ENCODE measurements around the gene MIA2.
"Not testable (repeated sequence)": the region's sequence is repeated elsewhere in the genome, so short reads cannot be mapped to it uniquely, and the experiment has no call there.

Gene MIA2

DNA sequence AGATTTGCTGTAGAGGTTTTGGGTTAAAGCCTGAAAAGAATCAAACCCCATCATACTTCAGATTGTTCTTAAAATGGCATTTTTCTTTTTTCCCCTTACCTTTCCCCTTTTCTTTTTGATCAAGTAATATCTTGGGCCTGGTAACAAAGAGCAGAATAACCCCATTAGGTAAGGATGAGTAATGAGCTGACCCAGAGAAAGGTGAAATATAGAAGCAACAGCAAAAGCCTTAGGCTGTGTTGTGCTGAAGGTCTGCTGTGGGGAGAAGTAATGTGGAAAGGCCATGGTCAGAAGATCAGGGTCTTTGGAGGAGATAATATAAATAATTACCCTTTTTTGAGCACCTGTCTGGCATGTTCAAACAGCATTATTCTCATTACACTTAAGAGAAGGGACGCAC, 42.3 kb downstream of the MIA2 start:
- no peak for DNase-seq

DNA sequence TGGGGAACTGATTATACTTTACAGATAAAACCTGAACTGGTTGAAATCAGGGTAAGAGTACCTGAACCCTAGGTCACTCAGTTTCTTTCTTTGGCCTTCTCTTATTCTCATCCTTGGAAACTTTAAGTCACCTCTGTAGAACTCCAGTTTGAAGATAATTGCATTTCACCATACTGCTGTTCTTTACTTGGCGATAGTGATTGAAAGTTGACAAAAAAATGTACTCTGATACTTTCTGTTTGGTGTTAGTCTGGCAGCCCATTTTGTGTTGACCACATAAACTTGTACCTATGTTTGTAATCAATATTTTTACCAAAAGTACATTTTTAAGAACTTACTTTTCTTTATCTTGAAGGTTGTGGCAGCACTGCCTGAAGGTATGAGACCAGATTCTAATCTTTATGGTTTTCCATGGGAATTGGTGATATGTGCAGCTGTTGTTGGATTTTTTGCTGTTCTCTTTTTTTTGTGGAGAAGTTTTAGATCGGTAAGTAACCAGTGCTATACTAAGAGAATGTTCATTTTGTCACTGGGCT, 42.9 kb downstream of the MIA2 start:
- DNase-seq: no peak

DNA sequence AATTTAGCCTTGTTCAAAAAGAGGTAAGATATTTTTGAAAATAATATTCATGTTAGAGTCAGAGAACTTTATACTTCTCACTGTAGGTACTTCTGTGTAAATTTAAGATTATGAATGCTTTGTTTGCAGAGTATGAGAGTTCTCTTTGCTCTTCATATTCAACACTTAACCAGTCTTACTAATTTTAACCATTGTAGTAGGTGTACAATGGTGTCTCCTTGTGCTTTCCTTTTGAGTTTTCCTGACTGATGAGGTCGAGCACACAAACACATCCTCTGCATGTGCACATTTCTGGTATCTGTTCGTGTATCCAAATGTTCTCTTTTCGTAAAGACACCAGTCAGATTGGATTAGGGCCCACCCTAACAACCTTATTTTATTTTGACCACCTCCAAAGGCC, 45.8 kb downstream of the MIA2 start:
- no peak for DNase-seq

DNA sequence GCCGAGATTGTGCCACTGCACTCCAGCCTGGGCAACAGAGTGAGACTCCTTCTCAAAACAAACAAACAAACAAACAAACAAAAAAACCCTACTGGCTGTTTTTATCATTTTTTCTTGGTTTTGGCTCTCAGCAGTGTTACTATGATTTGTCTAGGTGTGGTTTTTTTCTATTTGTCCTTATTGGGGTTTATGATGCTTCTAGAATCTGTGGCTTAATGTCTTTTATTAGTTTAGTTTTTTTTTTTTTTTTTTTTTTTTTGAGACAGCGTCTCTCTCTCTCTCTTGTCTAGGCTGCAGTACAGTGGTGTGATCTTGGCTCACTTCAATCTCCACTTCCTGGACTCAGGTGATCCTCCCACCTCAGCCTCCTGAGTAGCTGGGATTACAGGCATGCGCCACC, 47.0 kb downstream of the MIA2 start:
- not testable (repeated sequence) for DNase-seq

DNA sequence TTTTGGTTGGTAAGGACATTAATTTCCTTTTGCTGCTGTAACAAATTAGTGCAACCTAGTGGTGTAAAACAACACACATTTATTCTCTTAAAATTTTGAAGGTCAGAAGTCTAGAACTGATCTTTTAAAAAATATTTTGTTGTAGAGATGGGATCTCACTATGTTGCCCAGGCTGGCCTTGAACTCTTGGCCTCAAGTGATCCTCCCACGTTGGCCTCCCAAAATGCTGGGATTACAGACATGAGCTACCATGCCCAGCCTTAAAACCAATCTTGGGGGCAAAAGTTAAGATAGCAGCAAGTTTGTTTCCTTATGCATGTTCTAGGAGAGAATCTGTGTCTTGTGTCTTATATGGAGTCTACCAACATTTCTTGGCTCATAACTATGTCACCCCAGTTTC, 55.8 kb downstream of the MIA2 start:
- no peak for DNase-seq

DNA sequence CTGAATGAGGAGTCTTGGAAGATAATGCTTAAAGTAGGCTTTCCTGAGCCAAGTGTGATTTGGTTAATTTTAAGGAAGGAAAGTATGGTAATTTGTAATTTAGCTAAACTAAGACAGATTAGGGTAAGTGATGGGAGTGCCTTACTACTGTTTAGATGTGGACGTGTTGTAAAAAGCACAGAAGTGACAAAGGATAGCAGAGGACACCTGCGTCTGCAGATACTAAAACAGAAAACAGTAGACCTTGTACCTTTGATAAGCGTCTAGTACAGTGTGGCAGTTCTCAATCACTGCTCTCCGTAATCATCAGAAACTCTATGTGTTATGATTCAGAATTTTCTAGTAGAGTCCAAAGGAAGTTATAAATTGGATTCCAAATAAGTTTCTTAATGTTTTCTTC, 58.0 kb downstream of the MIA2 start:
- no peak for DNase-seq

DNA sequence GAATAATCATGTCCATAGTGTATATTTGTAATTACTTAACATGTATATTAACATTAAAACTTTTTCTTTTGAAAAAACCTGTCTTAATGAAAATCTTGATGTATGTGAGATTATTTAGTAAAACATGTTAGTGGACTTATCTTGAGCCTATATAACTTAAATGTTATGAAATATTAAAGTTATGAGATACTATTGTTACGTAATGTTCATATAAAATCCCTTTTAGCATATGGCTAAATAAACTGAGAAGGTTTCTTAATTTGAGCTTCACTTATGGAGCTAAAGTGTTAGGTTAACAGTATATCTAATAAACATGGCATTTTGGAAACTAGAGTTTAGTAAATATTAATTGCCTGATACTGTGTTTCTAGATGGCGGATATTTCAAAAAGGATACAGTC, 59.9 kb downstream of the MIA2 start:
- DNase-seq: no peak

DNA sequence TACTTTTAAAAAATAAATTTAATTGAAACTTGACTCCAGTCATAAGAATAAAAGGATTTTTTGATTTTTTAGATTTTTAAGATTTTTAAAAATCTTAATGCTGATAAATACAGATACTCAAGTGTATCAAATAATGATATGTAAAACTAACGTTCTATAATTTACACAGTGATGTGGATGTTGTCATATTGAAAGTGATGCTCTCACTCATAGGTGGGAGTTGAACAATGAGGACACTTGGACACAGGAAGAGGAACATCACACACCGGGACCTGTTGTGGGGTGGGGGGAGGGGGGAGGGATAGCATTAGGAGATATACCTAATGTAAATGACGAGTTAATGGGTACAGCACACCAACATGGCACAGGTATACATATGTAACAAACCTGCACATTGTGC, 66.7 kb downstream of the MIA2 start:
- not testable (repeated sequence) for DNase-seq

DNA sequence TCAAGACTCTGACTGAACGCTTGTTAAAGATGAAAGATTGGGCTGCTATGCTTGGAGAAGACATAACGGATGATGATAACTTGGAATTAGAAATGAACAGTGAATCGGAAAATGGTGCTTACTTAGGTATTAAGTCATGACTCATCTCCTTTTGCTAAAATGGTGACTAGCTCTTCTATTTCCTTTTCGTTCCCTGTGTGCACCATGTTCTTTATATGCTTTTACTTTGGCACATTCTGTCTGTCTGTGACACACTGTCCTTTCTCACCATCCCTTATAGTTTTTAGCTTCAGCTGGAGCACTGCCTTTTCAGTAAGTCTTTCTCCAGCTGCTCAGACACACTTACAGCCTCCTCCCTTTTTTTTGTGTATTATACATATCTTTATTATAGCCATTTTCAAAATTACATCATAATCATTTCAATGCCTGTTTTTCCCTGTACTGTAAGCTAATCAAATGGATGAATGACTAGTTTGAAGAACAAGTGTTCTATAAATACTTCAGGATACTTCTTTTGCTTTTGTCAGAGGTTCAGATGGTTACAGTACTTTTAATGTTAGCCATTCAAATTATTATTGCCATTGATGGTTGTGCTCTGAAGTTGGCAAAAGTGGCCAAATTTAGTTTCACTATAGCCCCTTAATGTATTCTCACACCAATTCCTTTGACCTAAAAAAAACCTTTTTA, 68.6 kb downstream of the MIA2 start:
- DNase-seq: no peak

DNA sequence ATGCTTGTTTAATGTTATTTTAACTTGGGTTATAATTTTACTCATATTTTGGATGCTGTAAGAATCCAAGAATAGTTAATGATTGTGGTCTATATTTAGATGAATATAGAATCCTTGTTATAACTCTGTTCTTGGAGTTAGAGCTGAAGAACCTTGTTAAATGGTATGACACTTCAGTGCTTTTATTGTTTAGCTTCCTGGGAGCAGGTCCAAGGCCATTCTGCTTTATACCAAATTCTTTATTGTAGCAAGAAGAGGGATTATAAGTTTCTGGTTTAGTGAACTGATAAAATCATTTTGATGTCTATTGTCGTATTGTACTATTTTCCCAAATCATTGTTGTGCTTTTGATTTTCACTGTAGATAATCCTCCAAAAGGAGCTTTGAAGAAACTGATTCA, 69.4 kb downstream of the MIA2 start:
- no peak for DNase-seq

DNA sequence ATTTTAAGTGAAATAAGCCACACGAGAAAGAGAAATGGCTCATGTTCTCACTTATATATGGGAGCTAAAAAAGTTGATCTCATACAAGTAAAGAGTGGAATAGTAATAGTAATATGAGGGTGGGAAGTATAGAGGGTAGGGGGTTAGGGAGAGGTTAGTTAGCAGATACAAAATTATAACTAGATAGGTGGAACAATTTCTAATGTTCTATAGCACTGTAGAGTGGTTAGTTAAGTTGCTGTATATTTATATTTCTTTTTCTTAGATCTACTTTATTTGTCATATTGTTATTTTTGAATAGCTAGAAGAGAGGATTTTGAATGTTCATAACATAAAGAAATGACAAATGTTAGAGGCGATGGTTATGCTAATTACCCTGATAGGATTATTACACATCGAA, 74.1 kb downstream of the MIA2 start:
- DNase-seq: no peak

DNA sequence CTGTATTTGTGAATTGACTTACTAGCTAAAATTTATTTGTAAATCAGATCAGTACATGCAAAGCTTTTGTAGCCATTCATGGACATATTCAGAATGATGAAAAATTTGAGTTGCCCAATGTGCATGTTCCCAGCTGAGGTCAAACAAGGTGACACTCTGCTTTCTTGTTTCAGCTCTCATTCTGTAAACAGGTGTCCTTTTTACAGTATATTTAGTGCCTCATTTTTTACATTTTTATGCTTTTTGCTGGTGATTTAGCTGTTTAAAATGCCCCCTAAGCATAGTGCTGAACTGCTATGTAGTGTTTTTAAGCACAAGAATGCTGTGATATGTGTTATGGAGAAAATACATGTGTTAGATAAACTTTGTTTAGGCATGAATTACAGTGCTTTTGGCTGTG, 76.3 kb downstream of the MIA2 start:
- DNase-seq: no peak

DNA sequence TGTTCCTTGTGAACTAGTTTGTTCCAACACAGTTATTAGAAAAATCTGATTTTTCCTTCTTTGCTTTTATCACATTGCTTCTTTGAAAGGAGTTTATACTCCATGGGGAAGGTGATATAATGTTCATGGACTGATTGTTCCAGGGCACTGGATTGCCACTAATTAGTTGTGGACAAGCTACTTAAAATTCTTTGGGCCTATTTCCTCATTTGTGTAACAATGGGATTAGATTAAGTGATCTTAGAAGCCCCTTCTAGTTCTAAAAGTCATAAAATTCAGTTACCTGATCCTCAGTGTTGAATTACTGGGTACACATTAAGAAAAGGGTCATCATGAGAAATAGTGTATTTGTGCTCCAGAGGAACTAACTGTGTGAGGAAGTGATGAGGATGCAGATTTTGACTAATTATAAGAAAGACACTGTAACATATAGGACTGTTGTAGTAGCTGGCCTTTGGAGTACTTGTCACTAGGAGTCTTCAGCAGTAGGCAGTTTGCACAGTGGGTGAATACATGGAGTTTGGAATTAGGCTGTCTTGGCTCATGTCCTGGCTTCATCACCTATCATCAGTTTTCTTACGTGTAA, 82.2 kb downstream of the MIA2 start:
- DNase-seq: no peak

DNA sequence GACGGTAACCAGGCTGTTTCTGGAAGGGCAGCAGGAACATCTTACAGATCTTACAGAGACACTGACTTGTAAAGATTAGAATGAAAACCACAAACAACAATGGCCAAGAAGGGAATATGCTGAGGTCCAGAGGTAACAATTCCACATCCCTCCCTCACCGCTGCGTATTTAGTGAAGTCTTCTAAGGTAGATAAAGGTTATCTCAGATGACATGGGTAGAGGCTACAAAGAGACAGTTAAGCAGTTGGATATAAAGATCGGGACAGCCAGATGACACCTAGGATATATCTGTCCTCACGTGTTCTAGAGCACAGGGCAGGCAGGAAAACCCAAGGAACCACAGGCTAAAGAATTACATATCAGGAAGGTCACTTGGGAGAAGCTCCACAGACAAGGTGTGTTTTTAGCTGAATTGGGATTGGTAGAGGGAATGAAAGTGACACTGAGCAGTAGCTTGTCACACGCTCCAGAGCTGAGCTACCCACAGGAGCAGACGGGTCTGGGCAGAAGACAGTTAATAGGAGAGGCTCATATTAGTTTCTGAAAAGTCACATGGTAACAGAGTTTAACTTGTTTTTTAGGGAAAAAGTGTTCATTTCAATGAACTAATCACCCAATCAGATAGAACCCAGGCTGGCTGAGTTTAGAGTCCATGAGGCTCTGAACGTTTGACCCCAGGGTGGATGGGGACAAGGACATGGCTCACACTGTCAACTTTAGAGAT, 83.3 kb downstream of the MIA2 start:
- DNase-seq: no peak

DNA sequence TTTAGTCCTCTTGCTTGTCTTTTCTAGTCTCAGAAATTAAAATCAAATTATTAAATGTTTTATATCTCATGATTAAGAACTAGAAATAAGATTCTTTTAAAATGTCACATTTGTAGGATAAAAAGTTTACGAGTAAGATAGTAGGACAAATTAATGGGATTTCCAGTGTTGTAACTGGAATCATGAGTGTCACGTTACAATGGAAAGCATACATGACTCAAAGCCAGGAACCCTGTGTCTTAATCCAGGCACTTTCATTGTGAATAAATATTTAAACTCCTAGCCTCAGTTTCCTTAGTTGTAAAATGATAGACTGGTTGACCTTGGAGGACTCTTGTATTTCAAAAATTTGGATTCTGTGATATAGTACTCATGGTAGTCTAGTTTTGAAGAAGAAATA, 84.9 kb downstream of the MIA2 start:
- no peak for DNase-seq

DNA sequence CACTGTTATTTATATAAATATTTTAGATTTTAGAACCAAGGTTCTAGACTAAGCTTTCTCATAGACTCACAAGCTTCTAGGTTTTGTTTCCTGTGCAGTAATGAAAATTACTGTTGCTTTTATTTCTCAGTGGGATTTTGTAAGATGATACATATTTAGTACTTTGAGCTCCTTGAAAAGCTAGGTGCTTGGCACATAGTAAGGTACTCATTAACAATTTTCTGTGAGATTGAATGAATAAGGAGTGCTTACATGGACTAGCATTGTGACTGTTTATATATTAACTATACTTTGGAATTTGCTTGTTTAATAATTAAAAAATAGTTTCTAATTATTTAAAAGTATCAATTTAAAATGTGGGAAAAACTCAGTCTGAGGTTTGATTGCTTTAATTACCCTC, 85.7 kb downstream of the MIA2 start:
- DNase-seq: no peak

DNA sequence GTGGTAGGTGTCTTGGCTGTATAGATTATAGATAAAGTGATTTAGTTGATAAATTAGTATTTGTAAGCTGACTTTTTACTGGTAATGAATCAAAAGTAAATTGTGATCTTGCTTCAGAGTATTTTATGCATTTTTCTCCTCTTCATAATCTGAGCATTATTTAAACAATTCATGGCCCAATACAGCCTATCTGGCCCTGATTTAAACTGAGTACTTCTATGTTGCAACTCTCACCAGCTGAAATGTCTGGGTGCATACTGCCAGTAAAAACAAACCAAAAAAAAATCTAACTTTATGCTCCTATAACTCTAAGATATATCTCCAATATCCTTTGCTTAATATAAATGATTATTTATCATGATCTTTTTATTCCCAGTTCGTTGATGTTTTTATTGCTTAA, 86.6 kb downstream of the MIA2 start:
- DNase-seq: no peak

DNA sequence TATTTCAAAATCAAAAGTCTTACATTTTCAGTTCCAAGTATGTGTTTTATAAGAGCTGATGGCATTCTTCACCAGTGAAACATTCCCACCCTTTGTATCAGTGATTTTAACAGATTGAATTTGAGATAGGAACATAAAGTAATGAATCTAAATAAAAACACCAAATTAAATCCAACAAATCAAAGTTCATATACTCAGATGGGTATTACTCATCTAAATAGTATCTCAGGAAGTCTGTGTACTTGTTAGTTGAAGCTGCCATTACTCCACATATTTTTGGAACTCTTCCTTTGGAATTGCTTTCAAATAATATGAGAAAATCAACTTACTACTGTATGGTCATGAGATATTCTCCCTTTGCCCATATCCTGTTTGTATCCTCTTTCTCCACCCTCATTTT, 89.1 kb downstream of the MIA2 start:
- no peak for DNase-seq

DNA sequence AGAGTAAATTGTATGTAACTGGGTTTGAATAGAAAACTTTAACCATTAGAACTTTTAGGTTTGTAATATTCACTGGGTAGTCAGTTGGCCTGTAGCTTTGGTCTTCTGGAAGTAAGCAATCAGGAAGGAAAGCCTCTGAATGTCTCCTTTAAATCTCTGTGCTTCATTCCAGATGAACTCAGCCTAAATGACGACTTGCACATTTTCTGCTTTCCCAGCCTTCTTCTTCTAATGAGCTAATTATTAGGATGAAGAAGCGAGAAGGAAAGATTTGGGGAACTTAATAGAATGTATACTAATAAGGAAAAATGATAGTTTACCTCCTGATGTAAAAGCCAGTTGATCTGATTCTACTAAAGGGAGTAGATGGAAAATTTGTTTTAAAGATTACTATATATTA, 90.4 kb downstream of the MIA2 start:
- no peak for DNase-seq

DNA sequence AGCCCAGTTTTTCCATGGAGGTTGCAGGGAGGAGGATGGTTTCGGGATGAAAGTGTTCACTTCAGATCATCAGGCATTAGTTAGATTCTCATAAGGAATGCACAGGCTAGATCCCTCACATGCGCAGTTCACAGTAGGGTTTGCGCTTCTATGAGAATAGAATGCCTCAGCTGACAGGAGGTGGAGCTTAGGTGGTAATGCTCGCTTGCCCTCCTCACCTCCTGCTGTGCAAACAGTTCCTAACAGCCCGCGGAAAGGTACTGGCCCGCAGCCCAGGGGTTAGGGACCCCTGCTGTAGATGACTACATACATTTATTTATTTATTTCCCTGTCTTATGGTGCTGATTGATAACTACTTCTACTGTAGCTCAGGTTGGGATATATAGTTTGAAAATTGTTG, 105.3 kb downstream of the MIA2 start:
- DNase-seq: no peak

DNA sequence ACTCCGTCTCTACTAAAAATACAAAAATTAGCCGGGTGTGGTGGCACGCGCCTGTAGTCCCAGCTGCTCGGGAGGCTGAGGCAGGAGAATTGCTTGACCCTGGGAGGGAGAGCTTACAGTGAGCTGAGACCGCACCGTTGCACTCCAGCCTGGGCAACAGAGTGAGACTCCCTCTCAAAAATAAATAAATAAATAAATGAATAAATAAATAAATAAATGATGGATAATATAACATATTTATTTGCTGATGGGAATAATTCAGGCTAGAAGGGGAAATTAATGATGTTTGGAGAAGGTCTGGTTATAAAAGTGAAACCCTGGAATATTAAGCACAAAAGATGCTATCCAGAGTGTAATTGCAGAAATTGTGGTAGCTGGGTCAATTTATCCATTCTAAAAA, 107.4 kb downstream of the MIA2 start:
- DNase-seq: not testable (repeated sequence)

DNA sequence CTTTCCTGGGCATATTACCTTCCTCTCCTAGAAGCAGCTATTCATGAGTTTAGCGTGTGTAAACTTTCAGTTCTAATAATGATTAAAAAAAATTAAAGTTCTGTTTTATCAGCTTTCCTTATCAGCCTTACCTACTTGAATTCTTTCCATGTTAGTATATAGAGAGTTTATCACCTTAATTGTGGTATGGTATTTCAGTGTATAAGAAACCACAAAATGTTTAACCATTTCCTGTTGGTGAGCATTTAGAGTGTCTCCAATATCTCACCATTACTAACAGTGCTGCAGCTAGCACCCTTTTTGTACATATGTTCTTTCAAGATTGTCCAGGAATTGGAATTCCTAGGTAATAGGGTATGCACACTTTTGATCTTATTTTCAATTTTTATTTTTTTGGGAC, 109.1 kb downstream of the MIA2 start:
- DNase-seq: no peak

DNA sequence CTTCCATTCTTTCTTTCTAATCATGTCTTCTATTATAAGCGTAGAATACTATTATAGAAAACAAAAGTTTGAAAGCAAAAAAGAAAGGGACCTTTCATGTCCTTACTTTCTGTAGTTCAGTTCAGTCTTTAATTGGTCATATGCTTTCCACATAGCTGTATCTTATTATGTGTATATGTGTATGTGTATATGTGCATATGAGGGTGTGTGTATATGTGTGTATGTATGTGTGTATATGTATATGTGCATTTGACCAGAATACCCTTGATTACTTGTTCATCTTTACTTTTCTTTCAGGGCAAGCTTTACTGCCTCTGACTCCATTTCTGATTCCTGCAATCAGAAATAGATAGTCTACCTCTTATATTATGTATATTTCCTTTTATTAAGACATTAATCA, 109.9 kb downstream of the MIA2 start:
- no peak for DNase-seq

DNA sequence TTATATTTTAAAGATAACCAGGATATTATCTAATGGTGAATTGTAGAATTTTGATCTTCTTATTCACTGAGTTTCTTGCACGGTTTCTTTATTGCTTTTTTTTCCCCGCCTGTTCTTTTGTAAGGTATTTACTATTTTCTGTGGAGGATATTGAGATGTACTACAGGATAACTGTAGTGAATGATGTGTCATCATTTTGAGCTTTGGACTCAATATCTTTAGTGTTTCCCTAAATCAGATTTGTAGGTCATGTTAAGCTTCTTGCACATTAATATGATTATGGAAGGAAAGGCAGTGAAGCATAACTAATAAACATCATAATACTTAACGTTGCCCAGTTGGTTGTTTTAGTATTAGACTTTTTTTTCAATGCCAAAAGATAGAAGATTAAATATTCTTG, 117.2 kb downstream of the MIA2 start:
- no peak for DNase-seq
